HG02870 (cell line): ENCODE measurements around the gene MOK.

Experiments
- ATAC-seq: cut with Tn5 transposase; IDR thresholded peaks from one replicate; pipeline ENCODE4 v1.9.1; 2021; ENCODE audit warnings: mild to moderate bottlenecking, moderate library complexity; ENCODE audit not compliant: unreplicated experiment

The MOK gene

DNA sequence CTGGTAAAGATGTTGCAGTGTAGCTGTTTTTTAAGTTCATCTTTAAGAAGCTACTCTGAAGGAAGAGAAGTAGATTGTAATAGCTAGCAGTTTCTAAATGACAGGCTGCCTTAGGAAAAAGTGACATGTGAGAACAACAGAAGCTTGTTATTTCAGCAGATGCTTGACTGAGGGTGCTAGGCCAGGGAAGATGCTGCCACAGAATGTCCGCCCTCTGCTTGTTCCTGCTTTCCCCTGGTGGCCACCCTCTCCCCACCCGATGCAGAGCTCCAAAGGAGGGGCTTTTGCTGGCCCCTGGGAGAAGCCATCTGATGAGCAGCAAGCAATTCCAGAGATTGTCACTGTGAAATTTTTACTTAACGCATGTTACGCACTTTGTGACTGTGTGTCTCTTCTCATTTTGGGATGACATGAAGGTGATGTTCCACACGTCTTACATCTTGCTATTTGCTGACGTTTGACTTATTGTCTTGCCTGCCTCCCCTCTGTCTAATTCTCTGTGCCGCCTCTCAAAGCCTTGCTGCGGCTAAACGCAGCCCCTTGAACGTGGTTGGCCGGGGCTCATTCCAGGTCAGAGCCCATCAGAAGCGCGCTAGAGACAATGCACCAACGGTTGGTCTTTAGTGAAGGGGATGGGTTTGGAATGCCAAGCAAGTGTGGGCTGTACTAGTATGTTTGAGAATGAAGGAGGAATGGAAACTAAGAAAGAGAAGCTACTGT lies 120.5 kb downstream of the MOK start:
- no peak for ATAC-seq

DNA sequence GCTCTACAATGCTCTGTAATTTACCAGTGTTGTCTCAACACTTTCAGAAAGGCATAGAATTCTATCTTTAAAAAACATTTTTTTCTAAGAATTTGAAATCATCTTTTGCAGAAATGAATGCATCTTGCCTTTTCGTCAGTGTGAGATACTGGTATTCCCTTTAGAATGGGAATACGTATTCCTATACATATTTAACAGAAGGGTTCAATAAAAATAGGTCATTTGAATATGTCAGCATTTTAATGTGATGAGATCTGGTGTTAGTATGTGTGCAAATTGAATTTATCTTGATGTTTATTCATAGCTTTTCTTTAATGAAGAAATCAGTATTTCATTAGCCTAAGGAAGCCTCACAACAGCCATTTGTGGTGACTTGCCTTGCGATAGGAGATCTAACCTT lies 121.1 kb downstream of the MOK start:
- ATAC-seq, result no peak

DNA sequence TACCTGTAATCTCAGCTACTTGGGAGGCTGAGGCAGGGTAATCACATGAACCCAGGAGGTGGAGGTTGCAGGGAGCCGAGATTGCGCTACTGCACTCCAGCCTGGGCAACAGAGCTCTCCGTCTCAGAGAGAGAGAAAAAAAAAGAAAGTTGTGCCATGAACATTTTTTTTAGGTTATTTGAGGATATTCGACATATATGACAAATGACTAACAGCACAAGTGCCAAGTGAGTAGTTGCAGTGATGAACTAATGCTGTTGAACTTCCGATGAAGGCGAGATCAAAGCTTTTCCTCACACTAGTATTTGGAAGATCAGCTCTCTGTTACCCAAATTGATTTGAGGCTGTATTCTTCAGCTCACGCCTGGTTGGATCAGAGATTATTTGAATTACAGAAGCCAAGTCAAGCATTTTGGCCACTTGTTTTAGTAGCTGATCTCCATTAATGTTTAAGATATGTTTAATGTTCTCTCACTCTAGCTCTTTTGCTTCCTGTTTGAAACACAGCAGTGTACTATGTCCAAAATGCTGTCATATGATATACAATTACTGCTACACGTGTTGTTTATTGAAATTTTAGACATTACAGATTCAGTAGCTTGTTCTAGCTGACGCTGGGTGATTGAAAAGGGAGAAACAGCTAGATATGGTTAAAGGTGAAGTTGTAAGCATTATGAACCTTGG lies 121.9 kb downstream of the MOK start:
- no peak for ATAC-seq

DNA sequence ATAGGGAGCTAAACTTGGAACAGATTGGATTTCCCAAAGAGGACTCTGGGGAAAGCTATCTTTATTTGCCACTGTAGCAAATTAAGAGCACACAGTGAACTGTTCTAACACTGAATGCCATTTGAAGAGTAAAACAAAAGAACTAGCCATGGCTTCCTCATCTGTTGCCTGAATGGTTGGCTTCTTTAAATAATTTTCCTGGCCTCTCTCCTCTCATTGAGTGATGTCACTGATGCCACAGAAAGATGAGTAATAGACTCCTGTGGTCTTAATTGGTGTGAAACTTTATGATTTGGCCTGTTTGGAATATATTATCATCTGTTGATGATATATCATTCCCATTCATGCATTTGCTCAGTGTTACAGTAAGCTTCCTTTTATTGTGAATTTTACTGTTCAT lies 122.8 kb downstream of the MOK start:
- ATAC-seq, result no peak

DNA sequence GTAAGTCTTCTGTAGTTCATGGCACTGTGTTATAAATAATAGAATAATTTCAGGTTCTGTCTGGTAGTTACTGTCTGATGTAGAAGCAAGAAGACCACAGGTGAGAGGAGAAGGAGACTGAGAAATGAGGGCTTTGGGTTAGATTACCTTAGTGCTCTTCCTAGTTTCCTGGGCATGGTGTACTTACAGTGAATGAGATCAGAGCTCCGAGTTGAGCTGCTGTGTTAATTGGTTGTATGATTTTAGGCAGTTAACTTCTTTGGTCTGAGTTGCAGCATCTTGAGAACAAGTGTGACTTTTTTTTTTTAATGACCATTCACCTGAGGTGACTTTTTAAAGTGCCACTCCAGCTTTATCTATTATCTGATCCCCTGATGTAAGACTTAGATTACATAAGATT lies 123.8 kb downstream of the MOK start:
- no peak for ATAC-seq

DNA sequence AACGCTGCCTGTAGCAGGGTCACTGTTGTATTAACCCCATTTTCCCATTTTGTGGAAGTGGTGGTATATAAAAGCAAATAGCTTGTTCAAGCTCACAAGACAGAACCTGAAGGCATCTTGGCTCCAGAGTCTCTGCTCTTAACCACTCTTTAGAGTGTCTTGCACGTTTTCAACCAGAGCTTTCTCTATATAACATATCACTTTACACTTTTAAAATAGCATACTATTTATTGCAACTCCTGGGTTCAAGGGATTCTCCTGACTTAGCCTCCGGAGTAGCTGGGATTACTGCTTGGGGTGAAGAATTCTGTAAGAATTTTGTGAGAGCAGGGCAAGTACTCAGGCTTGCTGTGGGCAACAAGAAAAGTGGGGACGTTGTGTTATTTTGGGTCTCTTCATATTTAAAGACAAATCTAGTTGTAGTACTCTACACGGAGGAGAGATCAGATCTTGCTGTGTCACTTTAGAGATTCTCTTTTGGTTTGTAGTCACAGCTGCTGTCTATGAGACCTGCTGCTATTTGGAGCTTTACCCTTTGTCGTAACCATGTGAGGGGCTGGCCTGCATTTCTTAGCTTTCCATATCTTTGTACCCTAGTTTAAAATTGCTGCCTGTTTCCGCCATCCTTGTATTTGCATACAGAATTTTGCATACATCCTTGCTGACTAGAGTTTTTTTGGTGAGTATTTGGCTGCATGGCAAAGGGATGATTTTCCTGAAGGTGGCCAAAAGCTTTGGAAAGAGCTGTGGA lies 124.5 kb downstream of the MOK start:
- no peak for ATAC-seq
